IMR-90 (cell line): ENCODE results near the gene GAS2L2. TPM values are rescaled to one million over a fixed set of nuclear protein-coding genes. Genes with fewer than 3 reads are reported as not detected.

Experiments used
- ATAC-seq: fragments of 200-7000 bp; cut with Tn5 transposase; 2 replicates; pipeline ENCODE4 v1.9.1; 2020; ENCODE audit warnings: low read depth, mild to moderate bottlenecking, moderate library complexity
- BruUV-seq: library from RNA; stranded (reverse); fragments of 400-500 nt; replicated peaks from 2 replicates; lab custom pipeline; 2021; lab: Mats Ljungman, UMichigan
- CTCF ChIA-PET: fragments of 300-600 bp; formaldehyde crosslinking; extraction: SDS; loops from one replicate; lab custom pipeline; 2021; ENCODE audit warnings: antibody characterized with exemption; lab: Yijun Ruan, JAX
- POLR2A ChIA-PET: fragments of 300-600 bp; sonication (Branson Sonifier 250); formaldehyde crosslinking; loops from one replicate; lab custom pipeline; 2022; ENCODE audit warnings: antibody characterized with exemption; ENCODE audit not compliant: unreplicated experiment; lab: Charles Lee
- DNase-seq: peaks from one replicate; pipeline ENCODE4 v3.0.0; 2013
- H2AFZ ChIP-seq: replicated peaks from 2 replicates; pipeline ENCODE3; 2013; ENCODE audit warnings: low read length, mild to moderate bottlenecking; ENCODE audit not compliant: poor library complexity
- H2AK5ac ChIP-seq: 2 replicates; pipeline ENCODE4 v1.6.1; 2013; ENCODE audit warnings: low read depth, low read length, inconsistent platforms
- H2AK9ac ChIP-seq: replicated peaks from 2 replicates; pipeline ENCODE3; 2013; ENCODE audit warnings: mild to moderate bottlenecking, low read depth, low read length, moderate library complexity; ENCODE audit not compliant: poor library complexity
- H2BK120ac ChIP-seq: 2 replicates; pipeline ENCODE4 v1.6.1; 2013; ENCODE audit warnings: low read depth, low read length, inconsistent platforms
- H2BK15ac ChIP-seq: 3 replicates; pipeline ENCODE4 v1.6.1; 2013; ENCODE audit warnings: low read depth, low read length, inconsistent platforms
- H2BK20ac ChIP-seq: 2 replicates; pipeline ENCODE4 v1.6.1; 2013; ENCODE audit warnings: low read depth, mild to moderate bottlenecking, inconsistent platforms, low read length, moderate library complexity
- H2BK5ac ChIP-seq: 2 replicates; pipeline ENCODE4 v1.6.1; 2013; ENCODE audit warnings: mild to moderate bottlenecking, low read depth, low read length, inconsistent platforms; ENCODE audit not compliant: poor library complexity, severe bottlenecking
- H3K14ac ChIP-seq: replicated peaks from 2 replicates; pipeline ENCODE4 v1.6.1; 2013; ENCODE audit warnings: low read depth, low read length, inconsistent platforms
- H3K18ac ChIP-seq: 2 replicates; pipeline ENCODE4 v1.6.1; 2013; ENCODE audit warnings: low read depth, low read length, control low read depth
- H3K23ac ChIP-seq: 2 replicates; pipeline ENCODE4 v1.6.1; 2013; ENCODE audit warnings: low read depth, low read length, inconsistent platforms
- H3K27ac ChIP-seq: 2 replicates; pipeline ENCODE4 v1.5.1; 2013; ENCODE audit warnings: mild to moderate bottlenecking, control low read depth, low read length; ENCODE audit not compliant: insufficient read depth
- H3K27me3 ChIP-seq: 2 replicates; pipeline ENCODE4 v1.6.1; 2013; ENCODE audit warnings: low read length; ENCODE audit not compliant: control insufficient read depth, insufficient read depth
- H3K36me3 ChIP-seq: 2 replicates; pipeline ENCODE4 v1.6.1; 2013; ENCODE audit warnings: low read length, mixed read lengths; ENCODE audit not compliant: control insufficient read depth, insufficient read depth
- H3K4ac ChIP-seq: 2 replicates; pipeline ENCODE4 v1.6.1; 2013; ENCODE audit warnings: low read depth, low read length, inconsistent platforms
- H3K4me1 ChIP-seq: 2 replicates; pipeline ENCODE4 v1.6.1; 2013; ENCODE audit warnings: low read length, mixed read lengths; ENCODE audit not compliant: control insufficient read depth, insufficient read depth
- H3K4me2 ChIP-seq: 2 replicates; pipeline ENCODE4 v1.6.1; 2013; ENCODE audit warnings: low read depth, mild to moderate bottlenecking, control low read depth, low read length, moderate library complexity
- H3K4me3 ChIP-seq: 2 replicates; pipeline ENCODE4 v1.5.1; 2013; ENCODE audit warnings: low read depth, mild to moderate bottlenecking, control low read depth, low read length, moderate library complexity; ENCODE audit not compliant: insufficient read depth
- H3K56ac ChIP-seq: 2 replicates; pipeline ENCODE4 v1.6.1; 2013; ENCODE audit warnings: low read length, inconsistent platforms; ENCODE audit not compliant: insufficient read depth; ENCODE audit errors: extremely low read depth
- H3K79me1 ChIP-seq, 2 experiments: 2 replicates each; pipeline ENCODE4 v1.6.1; 2013; ENCODE audit warnings: low read length in 2 of 2, inconsistent platforms in 1 of 2, low read depth in 1 of 2
- H3K9ac ChIP-seq: 2 replicates; pipeline ENCODE4 v1.6.1; 2013; ENCODE audit warnings: low read depth, low read length, control low read depth
- H3K9me1 ChIP-seq: 2 replicates; pipeline ENCODE4 v1.6.1; 2013; ENCODE audit warnings: low read length, inconsistent platforms; ENCODE audit not compliant: insufficient read depth
- H3K9me3 ChIP-seq: 2 replicates; pipeline ENCODE4 v1.6.1; 2013; ENCODE audit warnings: low read length; ENCODE audit not compliant: control insufficient read depth, insufficient read depth
- H4K20me1 ChIP-seq: 2 replicates; pipeline ENCODE4 v1.6.1; 2013; ENCODE audit warnings: low read length, inconsistent platforms; ENCODE audit not compliant: insufficient read depth
- H4K5ac ChIP-seq: 2 replicates; pipeline ENCODE4 v1.6.1; 2013; ENCODE audit warnings: mild to moderate bottlenecking, low read depth, low read length, control low read depth
- H4K8ac ChIP-seq, 2 experiments: 2 replicates each; pipeline ENCODE4 v1.6.1; 2013; ENCODE audit warnings: low read depth in 2 of 2, low read length in 2 of 2, control low read depth in 1 of 2, inconsistent platforms in 1 of 2
- H4K91ac ChIP-seq: 2 replicates; pipeline ENCODE4 v1.6.1; 2013; ENCODE audit warnings: low read depth, low read length, inconsistent platforms; ENCODE audit not compliant: insufficient read depth
- BHLHE40 ChIP-seq: fragments of 150-350 bp; IDR thresholded peaks from 2 replicates; pipeline ENCODE4 v1.6.1; 2016; ENCODE audit warnings: mild to moderate bottlenecking, low read depth, low read length
- CEBPB ChIP-seq: IDR thresholded peaks from 2 replicates; pipeline ENCODE4 v1.6.1; 2012; ENCODE audit warnings: low read depth, low read length, improper control_type of control experiment
- ELK1 ChIP-seq: fragments of 150-350 bp; IDR thresholded peaks from 2 replicates; pipeline ENCODE4 v1.6.1; 2016; ENCODE audit warnings: low read depth, mild to moderate bottlenecking, low read length, moderate library complexity, borderline replicate concordance
- NFE2L2 ChIP-seq: fragments of 150-350 bp; IDR thresholded peaks from 2 replicates; pipeline ENCODE4 v1.6.1; 2016; ENCODE audit warnings: low read depth, mild to moderate bottlenecking, low read length
- RFX5 ChIP-seq: IDR thresholded peaks from 2 replicates; pipeline ENCODE4 v1.8.0; 2012; ENCODE audit warnings: low read depth, mild to moderate bottlenecking, low read length, moderate library complexity
- WGBS, 2 experiments: methylation state at CpG; one replicate each; pipeline versions ENCODE4 v1.1.5 to v1.1.7; 2013; ENCODE audit warnings: missing lambda C conversion rate in 2 of 2; ENCODE audit not compliant: insufficient read length in 1 of 2; ENCODE audit errors: extremely low coverage in 2 of 2; 5-methylcytosine and 5-hydroxymethylcytosine counted together
- dilution Hi-C: fragments of 300-500 bp; cut with HindIII; formaldehyde crosslinking; loops from one replicate; pipeline ENCODE4 v1.14.3; 2018; ENCODE audit warnings: low sequenced_read_pairs; ENCODE audit not compliant: unreplicated experiment
- in situ Hi-C: fragments of 300-500 bp; cut with MboI; formaldehyde crosslinking; loops from 3 replicates; pipeline ENCODE4 v1.14.3; 2019; ENCODE audit warnings: low sequenced_read_pairs, inconsistent platforms, mixed read lengths
- intact Hi-C: fragments of 100-400 bp; cut with micrococcal nuclease; formaldehyde crosslinking; loops from 2 replicates; pipeline ENCODE4 v1.10.0; 2022
- polyA plus RNA-seq, 3 experiments: library from polyadenylated mRNA; depleted of rRNA; stranded (reverse); fragments of >200 nt; gene quantifications; 2 replicates each; pipeline ENCODE4 v1.2.3, GENCODE V29; 2012; ENCODE audit warnings: low replicate concordance in 1 of 3
- total RNA-seq: library from RNA; depleted of rRNA; stranded (reverse); fragments of >200 nt; gene quantifications from 2 replicates; pipeline ENCODE4 v1.2.3, GENCODE V29; 2012

Gene GAS2L2
- total and polyA plus RNA-seq, 2 of the 4 experiments (the other 2 are of a cell fraction), result 0.02 TPM; not detected in 1

- Histone ChIP-seq H3K79me1 (no peaks in the 10 kb centered on the region), H3K4me3 (no peak overlapping the region), H3K27me3 (peaks cover 39% of the 10 kb centered on the region), H3K36me3 (no peaks in the 10 kb centered on the region), H2BK5ac (no peak overlapping the region), H2BK15ac (no peak overlapping the region), H2BK20ac (no peak overlapping the region), H3K56ac (no peak overlapping the region), H3K14ac (no peak overlapping the region), H4K5ac (no peak overlapping the region), H3K9me1 (peaks cover under 1% of the 10 kb centered on the region; the same call in 1 of the 2 replicates), H3K9me3 (no peaks in the 10 kb centered on the region), H3K9ac (no peak overlapping the region), H3K4me1 (no peaks in the 10 kb centered on the region), H4K91ac (no peak overlapping the region), H4K8ac (no peak overlapping the region), H2AK5ac (no peak overlapping the region), H4K20me1 (peaks cover 12% of the 10 kb centered on the region), H3K4ac (no peak overlapping the region), H3K23ac (no peak overlapping the region), H3K27ac (no peak overlapping the region), H2AFZ (no peak overlapping the region), H2AK9ac (no peak overlapping the region), H2BK120ac (no peak overlapping the region), H3K4me2 (no peak overlapping the region), H3K18ac (no peak overlapping the region)
- intact Hi-C loops, result no loop called here
- in situ Hi-C loops, result loop anchor here (25.0 kb wide), 1 partner anchor 376 kb away; the partner anchor contains the start of gene SLFN11
- BruUV-seq, result no TSS peak
- dilution Hi-C loops, result no loop called here
- DNase-seq, result no peak
- no CpG with 5 or more reads among the region's 5 CpGs for WGBS, 2 experiments
- CTCF ChIA-PET, result no interaction called here
- TF ChIP-seq BHLHE40, result no peak
- no peak for TF ChIP-seq CEBPB
- TF ChIP-seq NFE2L2, result no peak
- no peak for TF ChIP-seq ELK1
- TF ChIP-seq RFX5, result no peak
- ATAC-seq, result no peak
- POLR2A ChIA-PET, result no interaction called here
Measured at GRCh38 chr17:35738519-35739133, 14.4 kb downstream of the GAS2L2 start.
